Ishikawa (cell line): ENCODE measurements around the gene CROCC2.

Experiments used
- EP300 ChIP-seq: IDR thresholded peaks from 2 replicates; pipeline ENCODE4 v1.6.1; 2012; ENCODE audit warnings: borderline replicate concordance
- TAF1 ChIP-seq: IDR thresholded peaks from 2 replicates; pipeline ENCODE4 v1.6.1; 2012; ENCODE audit warnings: low read depth, mild to moderate bottlenecking

- TF ChIP-seq TAF1 (no peak), EP300 (no peak)
Observed at GRCh38 chr2:240894006-240894405, 12.1 kb upstream of the CROCC2 start.
